ENCODE results near the gene DIS3L2.
"Not testable (repeated sequence)": the region's sequence is repeated elsewhere in the genome, so short reads cannot be mapped to it uniquely, and the experiment has no call there.

The DIS3L2 gene

DNA sequence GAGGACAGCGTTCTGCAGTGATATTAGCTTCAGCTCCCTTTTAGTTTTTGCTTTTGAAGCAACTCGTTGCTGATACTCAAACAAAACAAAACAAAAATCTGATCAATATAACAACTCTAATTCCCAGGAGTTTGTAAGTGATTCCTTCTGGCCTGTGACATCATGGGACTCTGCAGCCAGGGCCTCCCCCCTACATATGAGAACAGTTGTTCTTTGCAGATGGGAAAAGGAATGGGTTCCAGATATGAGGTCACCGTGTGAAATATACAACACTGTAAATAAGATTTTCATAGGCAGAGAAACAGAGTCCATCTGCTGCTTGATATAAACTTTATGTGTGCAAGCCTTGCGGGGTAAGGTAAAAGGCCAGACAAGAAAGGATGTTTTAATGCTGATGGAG, 56.7 kb downstream of the DIS3L2 start:
- FAIRE-seq: no peak

DNA sequence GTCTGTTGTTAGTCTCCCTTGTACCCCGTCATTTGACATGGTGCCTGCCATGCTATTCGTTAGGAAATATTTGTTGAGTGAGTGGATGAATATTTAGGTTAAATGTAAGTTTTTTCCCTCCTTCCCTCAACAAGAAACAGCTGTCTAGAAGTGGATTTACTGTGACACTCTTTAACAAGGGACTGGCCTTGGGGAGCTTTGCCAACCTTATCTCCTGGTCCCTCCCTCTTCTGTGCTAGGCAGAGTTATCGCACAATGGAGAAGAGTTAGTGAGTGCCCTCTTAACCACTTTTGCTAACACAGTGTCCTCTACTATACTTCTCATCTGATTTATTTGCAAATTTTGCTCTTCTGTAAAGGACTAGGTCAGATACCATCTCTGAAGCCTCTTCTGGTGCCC, 61.2 kb downstream of the DIS3L2 start:
- no peak for FAIRE-seq

DNA sequence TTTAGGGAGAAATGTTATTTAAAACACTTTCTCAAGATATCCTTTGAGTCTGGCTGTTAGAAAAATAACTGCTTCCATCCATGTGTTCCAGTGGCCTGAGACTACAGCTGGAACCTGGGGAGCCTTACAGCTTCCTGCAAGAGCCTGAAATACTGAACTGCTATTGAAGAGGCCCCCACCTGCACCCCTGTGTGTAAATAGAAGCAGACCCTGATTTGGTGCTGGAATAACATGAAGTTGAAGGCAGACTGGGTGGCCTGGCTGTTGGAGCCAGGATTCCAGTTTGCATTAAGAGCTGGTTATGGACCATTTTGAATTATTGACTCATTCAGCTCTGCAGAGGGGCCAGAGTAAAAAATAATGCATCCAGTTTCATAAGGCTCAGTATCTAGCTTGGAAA, 61.9 kb downstream of the DIS3L2 start:
- FAIRE-seq: no peak

DNA sequence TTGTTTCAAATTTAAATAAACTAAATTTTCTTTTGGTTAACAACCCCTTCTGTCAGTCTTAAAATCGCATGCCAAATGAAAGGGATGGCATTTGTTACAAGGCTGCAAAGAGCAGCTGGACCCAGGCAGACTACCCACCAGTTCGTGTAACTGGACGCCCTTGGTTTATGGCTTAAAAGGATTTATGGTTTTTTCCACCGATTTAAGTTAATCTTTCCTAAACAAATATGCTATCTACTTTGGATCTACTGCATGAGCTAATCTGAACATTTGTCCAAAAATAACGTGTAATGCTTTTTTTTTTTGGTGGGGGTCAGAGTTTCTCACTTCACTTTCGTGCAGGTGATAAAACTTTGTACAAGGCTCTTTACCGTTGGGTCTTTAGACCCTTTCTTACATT, 62.9 kb downstream of the DIS3L2 start:
- FAIRE-seq: no peak

DNA sequence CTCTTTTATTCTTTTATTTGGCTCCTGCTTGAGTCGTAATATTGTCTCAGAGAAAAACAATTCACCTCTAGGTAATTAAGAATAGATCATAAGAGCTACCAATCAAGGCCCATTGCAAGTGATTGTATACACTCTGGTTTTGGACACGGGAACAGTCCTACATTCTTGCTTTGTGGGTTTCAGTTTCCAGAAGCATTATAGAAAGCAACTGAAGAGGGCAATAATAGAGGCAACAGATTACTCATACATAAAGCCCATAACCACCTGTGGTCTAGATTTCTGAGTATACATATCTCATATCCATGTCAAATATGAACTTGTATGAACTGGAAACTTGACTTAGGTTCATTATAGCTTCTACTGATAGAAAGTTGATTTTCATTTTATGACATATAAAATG, 65.4 kb downstream of the DIS3L2 start:
- FAIRE-seq: no peak

DNA sequence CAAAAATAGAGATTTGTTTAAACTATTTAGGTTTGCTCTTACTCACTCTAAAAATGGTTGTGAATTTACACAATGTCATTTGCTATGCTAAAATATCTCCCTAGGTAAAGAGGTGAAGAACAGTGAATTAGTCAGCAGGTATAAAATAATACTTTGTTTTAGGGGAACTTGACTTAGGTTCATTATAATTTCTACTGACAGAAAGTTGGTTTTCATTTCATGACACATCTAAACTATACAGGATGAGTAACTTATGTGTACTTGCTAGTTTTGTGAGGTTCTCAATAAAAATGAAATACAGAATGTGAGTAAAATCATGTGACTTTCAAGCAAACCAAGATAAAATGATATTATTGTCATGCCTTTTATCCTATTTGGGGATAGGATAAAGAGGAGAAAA, 66.0 kb downstream of the DIS3L2 start:
- FAIRE-seq: no peak

DNA sequence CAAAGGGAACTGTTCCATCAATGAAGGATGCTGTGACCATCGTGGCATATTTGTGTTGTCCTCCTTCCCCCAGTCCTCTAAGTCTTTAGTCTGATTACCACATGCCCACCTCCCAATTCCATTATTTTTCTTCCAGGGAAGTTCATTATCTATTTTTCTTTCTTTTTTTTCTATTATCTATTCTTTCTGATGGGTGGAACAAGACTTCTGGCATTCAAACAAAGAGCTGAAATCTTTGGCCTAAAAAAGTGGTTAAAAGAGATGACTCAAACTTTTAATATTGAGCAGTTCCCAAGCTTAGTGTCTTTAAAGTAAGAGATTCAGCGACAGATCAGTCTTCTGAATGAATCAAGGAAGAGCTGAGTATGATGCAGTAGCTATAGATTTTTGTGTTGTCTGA, 66.6 kb downstream of the DIS3L2 start:
- no peak for FAIRE-seq

DNA sequence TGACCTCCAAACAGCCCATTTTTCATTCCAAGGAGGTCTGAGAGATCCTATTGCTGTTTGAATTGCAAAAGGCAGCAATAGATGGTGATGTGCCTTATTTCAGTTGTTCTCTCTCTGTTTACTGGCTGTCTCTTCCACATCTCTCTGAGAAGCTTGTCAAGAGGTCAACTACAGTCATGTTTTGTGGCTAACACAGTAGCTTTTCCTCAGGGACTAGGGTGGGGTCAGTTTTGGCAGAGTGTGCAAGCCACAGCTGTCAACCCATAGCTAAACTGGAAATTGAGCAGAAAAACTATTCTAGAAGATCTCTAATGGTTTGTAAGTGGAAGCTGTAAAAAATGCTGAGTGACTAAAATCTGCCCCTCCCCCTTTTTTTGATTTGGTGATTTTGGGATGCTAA, 67.1 kb downstream of the DIS3L2 start:
- FAIRE-seq: no peak

DNA sequence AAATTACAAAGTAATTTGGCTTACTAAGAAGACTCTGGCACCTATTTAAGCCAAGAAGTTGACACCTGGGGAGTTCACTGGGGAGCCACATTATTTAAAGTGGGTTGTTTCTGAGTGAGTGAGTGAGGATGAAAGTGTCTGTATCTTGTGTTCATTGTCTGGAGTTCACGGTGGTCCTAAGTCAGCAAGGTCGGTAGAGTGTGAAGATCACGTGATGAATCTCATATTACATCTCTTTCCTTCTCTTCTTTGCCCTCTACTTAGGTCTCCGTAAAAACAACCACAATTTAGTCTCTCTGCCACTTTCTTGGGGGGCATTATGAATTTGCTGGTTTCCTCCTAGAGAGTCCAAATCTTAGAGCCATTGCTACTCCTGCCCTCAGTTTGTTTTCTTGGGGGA, 67.8 kb downstream of the DIS3L2 start:
- FAIRE-seq: no peak

DNA sequence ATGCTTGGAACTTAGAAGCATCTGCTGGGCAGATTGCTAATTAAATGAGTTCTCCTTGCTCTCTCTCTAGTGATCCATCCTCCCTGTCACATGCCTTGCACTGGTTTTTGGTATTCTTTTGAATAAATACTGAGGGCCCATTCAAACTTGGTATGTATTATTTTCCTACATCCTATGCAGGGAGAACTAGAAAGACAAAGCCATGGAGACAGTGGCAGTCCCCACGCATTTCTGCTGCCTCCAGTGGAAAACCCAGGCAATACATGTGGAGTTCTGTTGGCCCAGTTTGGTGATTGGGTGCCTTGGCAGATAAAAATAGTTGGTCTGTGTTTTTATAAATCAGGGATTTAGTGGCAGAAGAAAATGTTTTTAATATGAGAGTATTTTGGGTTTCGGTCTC, 68.7 kb downstream of the DIS3L2 start:
- no peak for FAIRE-seq

DNA sequence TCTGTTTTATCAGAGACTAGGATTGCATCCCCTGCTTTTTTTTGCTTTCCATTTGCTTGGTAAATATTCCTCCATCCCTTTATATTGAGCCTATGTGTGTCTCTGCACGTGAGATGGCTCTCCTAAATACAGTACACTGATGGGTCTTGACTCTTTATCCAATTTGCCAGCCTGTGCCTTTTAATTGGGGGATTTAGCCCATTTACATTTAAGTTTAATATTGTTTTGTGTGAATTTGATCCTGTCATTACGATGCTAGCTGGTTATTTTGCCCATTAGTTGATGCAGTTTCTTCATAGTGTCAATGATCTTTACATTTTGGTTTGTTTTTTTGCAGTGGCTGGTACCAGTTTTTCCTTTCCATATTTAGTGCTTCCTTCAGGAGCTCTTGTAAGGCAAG, 73.8 kb downstream of the DIS3L2 start:
- not testable (repeated sequence) for FAIRE-seq

DNA sequence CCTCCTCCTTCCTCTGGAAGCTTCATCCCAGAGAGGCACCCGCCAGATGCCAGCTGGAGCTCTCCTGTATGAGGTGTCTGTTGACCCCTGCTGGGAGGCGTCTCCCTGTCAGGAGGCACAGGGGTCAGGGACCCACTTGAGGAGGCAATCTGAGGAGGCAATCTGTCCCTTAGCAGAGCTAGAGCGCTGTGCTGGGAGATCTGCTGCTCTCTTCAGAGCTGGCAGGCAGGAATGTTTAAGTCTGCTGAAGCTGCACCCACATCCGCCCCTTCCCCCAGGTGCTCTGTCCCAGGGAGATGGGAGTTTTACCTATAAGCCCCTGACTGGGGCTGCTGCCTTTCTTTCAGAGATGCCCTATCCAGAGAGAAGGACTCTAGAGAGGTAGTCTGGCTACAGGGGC, 75.4 kb downstream of the DIS3L2 start:
- not testable (repeated sequence) for FAIRE-seq

DNA sequence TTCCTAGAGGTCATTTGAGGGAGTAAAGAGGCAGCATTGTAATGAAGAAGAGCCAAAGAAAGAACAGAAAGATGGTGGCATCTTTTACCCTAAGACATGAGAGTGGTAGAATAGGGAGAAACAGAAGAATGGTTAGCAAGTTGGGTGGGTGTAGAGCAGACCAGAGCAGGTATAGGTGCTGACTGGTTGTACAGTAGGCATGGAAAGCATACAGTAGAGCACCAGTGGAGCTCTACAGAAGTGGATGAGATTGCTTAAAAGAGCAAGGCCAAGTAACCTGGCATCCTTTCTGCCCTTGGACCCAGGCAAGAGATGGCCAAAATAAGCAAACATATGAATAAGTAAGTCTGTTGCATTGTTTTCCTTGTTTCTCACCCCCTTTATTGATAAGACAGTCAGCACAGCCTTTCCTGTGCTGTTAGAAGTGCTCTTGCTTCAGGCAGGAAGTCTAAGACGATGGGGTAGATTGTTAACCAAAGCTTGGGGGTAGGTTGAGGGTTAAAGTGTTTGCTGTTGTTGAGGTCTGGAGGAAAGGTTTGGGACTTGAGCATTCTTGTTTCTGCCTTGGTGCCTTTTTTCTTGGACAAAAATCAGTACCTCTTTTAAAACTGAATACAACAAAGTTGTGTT, 76.9 kb downstream of the DIS3L2 start:
- FAIRE-seq: no peak

DNA sequence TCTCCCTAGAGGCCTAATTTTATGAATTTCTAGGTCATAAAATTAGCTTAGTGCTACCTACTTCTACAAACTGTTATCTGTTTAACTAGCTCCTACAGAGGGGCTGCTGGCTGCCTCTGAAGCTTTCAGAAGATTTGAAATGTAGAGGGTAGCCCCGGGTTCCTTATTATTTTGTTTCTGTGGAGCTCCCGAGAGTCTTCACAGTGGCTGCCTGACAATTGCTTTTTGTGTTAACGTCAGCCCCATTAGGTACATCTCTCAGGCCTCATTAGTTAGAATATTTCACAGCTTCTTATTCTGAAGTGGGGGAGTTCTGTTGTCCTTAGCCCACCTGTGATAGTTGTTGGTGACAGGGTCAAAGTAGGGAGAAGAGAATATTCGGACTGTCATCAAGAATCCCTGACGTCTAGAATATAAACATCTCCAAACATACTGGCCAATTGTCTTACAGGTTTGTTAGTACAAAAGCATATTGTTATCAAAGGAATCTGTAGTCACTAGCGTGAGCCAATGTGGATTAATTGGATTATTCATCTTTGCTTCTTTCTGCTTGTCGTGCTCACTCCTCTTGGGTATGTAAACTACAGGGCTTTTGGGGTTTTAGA, 77.5 kb downstream of the DIS3L2 start:
- no peak for FAIRE-seq

DNA sequence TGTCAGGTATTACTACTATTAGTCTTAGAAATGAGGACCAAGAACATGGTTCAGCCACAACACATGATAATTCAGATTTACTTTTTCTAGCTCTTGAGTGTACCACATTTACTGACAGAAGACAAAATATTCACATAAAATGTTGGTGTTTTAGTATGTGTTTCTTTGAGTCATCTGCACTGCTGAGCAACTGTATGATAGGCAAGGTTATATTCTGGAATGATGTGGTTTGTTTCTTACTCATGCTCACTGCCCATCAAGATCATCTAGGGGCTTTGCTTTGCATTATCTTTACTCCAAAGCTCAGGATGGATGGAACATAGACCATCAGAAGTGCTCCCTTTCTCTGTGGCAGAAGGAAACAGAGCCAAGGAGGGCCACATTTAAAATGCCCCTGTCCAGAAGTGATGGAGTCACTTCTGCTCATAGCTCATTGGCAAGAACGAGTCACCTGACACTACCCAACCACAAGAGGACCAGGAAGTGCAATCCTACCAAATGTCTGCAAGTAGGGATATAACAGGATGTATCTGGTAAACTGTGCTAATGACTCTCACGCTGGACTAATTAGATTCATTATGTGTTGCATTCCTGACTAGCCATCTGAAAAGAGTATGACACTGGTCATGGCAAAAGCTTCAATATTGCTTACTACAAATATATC, 81.5 kb downstream of the DIS3L2 start:
- no peak for FAIRE-seq

DNA sequence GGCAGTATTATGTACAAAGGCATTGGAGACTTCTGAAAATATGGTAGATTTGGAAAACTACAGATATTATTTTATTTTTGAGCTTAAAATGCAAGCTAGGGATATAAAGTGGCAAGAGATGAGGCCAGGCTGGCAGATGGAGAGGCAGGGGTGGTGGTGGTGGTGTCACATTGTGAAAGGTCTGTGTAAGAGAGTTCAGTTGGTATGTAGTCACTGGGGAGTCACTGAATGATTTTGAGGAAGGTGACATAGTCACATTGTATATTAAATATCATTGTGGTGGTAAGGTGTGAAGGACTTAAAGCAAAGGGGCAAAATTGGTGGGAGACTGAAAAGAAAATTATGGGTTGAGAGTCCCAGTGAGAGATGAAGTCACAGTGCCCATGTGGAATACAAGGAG, 82.5 kb downstream of the DIS3L2 start:
- no peak for FAIRE-seq

DNA sequence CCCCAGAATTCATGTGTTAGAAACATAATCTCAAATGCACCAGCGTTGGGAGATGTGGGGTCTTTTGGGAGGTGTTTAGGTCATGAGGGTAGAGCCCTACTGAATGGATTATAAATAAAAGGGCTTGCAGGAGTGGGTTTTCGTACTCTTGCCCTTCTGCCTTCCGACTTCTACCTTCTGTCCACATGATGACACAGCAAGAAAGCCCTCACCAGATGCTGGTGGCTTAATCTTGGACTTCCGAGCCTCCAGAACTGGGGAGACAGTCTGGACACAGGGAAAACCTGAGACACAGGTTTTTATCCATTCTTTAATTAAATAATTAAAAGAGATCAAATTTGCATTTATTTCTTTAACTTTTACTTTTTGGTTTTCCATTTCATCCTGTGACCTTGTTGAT, 87.8 kb downstream of the DIS3L2 start:
- no peak for FAIRE-seq

DNA sequence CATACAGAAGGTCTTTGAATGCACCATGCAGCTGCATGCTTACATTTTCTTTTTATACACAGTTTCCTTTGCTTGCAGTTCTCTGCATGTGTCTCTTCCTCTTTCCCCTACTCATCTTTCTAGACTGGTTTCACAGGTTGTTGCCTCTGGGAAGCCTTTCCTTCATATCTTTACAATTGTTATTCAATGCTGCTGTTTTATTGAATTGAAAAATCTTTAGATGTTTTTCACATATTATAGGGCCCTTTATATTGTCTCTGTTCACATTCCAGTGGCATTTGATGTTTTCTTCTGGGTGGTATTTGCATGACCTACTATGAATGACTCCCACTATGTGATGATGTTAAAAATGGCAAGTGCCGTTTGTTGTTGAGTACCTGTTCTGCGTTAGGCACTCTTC, 91.1 kb downstream of the DIS3L2 start:
- no peak for FAIRE-seq

DNA sequence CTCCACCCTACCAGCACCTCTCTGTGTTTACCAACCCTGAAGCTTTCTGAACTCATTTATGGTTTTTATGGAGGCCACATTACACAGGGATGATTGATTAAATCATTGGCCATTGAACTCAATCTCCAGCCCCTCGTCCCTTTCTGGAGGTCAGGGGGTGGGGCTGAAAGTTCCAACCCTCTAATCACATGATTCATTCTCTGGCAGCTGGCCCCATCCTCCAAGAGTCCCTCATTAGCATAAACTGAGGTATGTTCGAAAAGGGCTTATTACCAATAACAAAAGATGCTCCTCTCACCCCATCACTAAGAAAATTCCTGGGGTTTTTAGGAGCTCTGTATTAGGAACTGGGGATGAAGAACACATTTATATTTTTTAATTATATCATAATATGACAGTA, 92.3 kb downstream of the DIS3L2 start:
- FAIRE-seq: no peak

DNA sequence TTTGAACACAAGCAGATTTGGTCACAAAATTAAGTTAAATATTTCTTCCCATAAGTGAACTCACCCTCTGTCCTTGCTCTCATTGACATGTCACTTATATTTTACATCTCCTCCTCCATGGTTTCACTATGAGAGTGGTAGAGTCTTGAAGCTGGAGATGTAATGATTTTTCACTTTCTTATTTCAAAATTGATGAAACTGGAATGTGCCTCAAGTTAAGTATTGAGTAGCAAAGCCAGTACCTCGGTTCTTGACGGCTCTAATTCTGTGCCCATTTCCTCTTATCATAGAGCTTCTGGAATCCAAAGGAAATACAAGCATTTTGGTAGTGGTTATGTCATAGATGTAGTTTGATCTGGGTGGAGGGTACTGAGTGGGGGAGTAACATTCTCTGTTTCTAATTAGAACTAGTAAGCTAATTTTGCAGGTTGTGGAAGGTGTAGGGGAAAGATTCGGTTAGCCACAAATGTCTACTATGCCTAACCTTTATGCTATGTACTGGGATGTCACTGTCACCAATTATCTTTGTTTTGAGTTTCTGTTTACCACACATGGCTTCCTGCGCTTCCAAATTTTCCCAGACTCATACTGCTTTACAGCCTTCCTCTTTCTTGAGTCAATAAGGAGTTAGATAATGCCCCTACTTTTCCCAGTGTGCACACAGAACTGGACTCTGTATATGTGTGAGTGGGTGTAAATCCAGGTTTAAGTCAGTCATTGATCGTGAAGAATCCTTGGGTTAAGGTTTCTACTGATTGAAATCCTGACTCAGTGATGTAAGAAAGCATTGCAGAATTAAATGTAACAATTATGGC, 96.8 kb downstream of the DIS3L2 start:
- FAIRE-seq: no peak

DNA sequence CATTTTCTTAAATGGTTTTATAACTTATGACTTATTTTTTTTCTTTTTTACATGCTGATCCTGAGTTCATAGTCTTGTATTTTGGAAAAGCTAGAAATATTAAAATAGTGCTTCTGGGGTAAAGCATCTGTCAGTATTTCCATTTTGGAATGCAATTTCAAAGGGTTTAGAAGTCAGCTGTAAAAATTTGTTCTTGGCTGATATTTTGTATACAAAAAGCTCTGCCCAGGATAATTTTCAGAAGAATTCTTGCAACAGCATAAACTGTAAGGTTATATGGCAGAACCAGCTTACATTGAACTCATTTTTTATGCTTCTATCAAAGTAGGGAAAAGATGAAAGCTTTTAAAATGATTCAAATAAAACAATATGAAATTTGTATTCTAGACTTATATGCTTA, 97.4 kb downstream of the DIS3L2 start:
- no peak for FAIRE-seq

DNA sequence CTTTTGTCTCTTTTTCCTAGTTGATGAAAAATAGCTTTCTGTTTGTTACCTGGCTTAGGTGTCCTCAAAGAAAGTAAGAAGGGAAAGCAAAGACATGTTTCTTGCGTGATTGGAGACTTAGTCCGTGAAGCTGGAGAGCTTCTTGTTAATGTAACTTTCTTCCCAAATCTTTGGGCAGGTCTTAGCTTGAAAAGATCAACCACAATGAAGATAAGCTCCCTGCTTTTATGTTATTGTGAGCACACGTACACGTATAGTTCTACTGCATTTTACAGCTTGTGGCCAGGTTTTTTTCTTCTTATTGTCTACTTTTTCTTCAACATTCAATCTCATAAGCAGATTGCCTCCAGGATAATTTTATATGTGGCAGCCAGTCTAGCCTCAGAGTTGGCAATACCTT, 99.8 kb downstream of the DIS3L2 start:
- FAIRE-seq: no peak

DNA sequence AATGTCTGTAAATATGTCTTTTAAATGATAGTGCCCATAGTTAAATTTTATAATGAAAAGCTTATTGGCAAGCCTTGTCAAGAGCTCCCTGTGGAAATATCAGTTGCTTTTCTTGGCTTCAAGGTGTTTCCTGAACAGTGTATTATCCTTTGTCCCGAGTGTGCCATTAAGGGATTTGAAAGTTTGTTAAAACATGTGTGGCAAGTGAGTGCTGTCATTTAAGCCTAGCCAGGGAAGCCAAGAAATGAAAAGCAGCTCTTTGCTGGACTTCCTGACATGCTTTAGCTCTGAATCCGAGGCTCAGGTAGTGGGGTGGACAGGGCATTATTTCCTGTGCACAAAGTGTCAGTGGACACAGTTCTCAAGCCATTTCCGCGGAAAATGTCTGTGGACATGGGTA, 111.5 kb downstream of the DIS3L2 start:
- FAIRE-seq: no peak

DNA sequence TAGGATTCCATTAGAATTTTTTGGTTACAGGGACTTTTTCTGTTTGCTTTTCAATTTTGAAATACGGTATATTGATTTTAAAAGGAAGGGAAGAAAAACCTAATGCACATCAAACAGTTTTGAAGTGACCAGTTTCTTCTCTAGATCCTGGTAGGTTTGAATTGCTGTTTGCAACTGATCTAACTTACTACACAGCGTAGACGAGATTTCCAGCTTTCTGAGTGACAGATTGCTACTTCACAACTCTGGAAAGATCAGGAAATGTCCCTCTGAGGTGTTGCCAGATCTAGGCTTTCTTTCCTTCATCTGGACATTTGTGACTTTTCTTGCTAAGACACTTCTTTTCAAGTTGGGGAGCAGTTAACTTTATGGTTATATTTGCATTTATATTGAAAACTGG, 112.2 kb downstream of the DIS3L2 start:
- FAIRE-seq: no peak
